Chondrocyte (in vitro differentiated cells): Measurements from ENCODE around the gene PHC3. TPM values are rescaled to one million over a fixed set of nuclear protein-coding genes. Genes with fewer than 3 reads are reported as not detected.

ENCODE experiments used
- DNase-seq: peaks from one replicate; pipeline ENCODE4 v3.0.0; 2021; ENCODE audit warnings: mixed read lengths, low spot score
- H3K27ac Mint-ChIP-seq: one replicate; pipeline ENCODE4 v1.8.0; 2021; ENCODE audit warnings: mild to moderate bottlenecking, moderate library complexity, mixed read lengths; ENCODE audit not compliant: unreplicated experiment
- H3K27me3 Mint-ChIP-seq: 2 replicates; pipeline ENCODE4 v1.8.0; 2021; ENCODE audit warnings: low read depth, mixed read lengths
- H3K36me3 Mint-ChIP-seq: 2 replicates; pipeline ENCODE4 v1.8.0; 2021; ENCODE audit warnings: low read depth, mixed read lengths
- H3K4me1 Mint-ChIP-seq: 2 replicates; pipeline ENCODE4 v1.8.0; 2021; ENCODE audit warnings: low read depth, mild to moderate bottlenecking, mixed read lengths
- H3K4me3 Mint-ChIP-seq: one replicate; pipeline ENCODE4 v1.8.0; 2021; ENCODE audit warnings: mild to moderate bottlenecking, moderate library complexity, mixed read lengths; ENCODE audit not compliant: unreplicated experiment
- H3K9me3 Mint-ChIP-seq: 2 replicates; pipeline ENCODE4 v1.8.0; 2021; ENCODE audit warnings: low read depth, mixed read lengths
- CTCF ChIP-seq: fragments of 200-600 bp; sonication (generic); IDR thresholded peaks from 2 replicates; pipeline ENCODE4 v1.5.0; 2021; ENCODE audit warnings: antibody characterized with exemption, mild to moderate bottlenecking, moderate library complexity
- total RNA-seq: library from RNA; stranded (reverse); gene quantifications from 3 replicates; pipeline ENCODE4 v1.2.1, GENCODE V29; 2021

PHC3 gene
- total RNA-seq, 1 donor from 2014 or later = 45.8 TPM

- Mint-ChIP-seq H3K36me3 (peaks cover 17% of the 10 kb centered on the region), H3K4me1 (no peaks in the 10 kb centered on the region), H3K9me3 (no peaks in the 10 kb centered on the region), H3K27ac (no peak overlapping the region), H3K4me3 (no peak overlapping the region), H3K27me3 (no peaks in the 10 kb centered on the region)
- DNase-seq = no peak
- TF ChIP-seq CTCF = no peak
These were observed 90.9 kb downstream of the PHC3 start for GRCh38 chr3:170090601-170090981.

- Mint-ChIP-seq H3K9me3 (no peaks in the 10 kb centered on the region), H3K4me3 (no peak overlapping the region), H3K36me3 (peaks cover 15% of the 10 kb centered on the region), H3K27ac (no peak overlapping the region), H3K27me3 (no peaks in the 10 kb centered on the region), H3K4me1 (no peaks in the 10 kb centered on the region)
- no peak for TF ChIP-seq CTCF
- no peak for DNase-seq
These were observed 91.5 kb downstream of the PHC3 start for GRCh38 chr3:170089862-170090600.

- Mint-ChIP-seq H3K4me1 (peaks cover 13% of the 10 kb centered on the region), H3K9me3 (no peaks in the 10 kb centered on the region), H3K27ac (no peak overlapping the region), H3K4me3 (no peak overlapping the region), H3K36me3 (peaks cover 22% of the 10 kb centered on the region), H3K27me3 (no peaks in the 10 kb centered on the region)
- TF ChIP-seq CTCF = no peak
- no peak for DNase-seq
These were observed 96.1 kb downstream of the PHC3 start for GRCh38 chr3:170085396-170085795.

- Mint-ChIP-seq H3K4me1 (peaks cover 19% of the 10 kb centered on the region), H3K36me3 (peaks cover 23% of the 10 kb centered on the region), H3K4me3 (no peak overlapping the region), H3K9me3 (no peaks in the 10 kb centered on the region), H3K27ac (no peak overlapping the region), H3K27me3 (no peaks in the 10 kb centered on the region)
- TF ChIP-seq CTCF = no peak
- DNase-seq = no peak
These were observed 98.2 kb downstream of the PHC3 start for GRCh38 chr3:170083343-170083742.

DNA sequence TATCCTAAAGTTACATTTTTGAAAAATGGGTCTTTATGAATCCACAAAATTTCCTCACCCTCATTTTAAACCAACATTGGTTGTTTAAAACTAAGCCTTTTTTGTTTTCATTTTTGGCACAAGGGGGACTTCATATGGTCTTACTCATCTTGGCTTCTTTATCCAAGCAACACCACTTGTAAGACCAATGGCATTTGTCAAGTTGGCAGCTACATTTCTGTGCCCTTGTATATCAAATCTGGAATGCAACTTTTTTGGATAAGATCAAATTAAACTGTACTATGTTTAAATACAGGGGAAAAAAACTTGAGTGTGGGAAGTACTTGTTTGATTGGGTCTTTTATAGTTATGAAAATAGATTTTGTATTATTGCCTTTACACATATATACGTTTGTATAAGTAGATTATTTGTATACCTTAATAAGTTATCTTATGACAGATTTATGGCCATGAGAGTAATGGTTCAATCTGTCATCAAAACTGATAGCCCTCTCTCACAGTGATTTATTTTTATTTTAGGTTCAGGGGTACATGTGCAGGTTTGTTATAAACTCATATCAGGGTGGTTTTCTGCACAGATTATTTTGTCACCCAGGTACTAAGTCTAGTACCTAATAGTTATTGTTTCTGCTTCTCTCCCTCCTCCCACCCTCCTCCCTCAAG lies 100.3 kb downstream of the PHC3 start:
- Mint-ChIP-seq H3K4me3 (no peak overlapping the region), H3K27ac (no peak overlapping the region), H3K27me3 (no peaks in the 10 kb centered on the region), H3K9me3 (no peaks in the 10 kb centered on the region), H3K36me3 (peaks cover 28% of the 10 kb centered on the region), H3K4me1 (peaks cover 19% of the 10 kb centered on the region)
- TF ChIP-seq CTCF = no peak
- DNase-seq = no peak
